Loucy (cell line): ENCODE data around the gene GPR39.

Experiments
- H2AFZ ChIP-seq: fragments of 200-600 bp; sonication (generic); 2 replicates; pipeline ENCODE4 v1.6.0; 2016; ENCODE audit warnings: antibody characterized with exemption, mild to moderate bottlenecking, low read length, moderate library complexity
- H3F3A ChIP-seq: fragments of 200-600 bp; 2 replicates; pipeline ENCODE4 v1.6.0; 2016; ENCODE audit warnings: antibody characterized with exemption, low read depth, mild to moderate bottlenecking
- H3K27me3 ChIP-seq: fragments of 200-600 bp; sonication (generic); 2 replicates; pipeline ENCODE4 v1.6.1; 2014; ENCODE audit warnings: low read length, mild to moderate bottlenecking; ENCODE audit not compliant: insufficient read depth, poor library complexity, severe bottlenecking
- H3K36me3 ChIP-seq: fragments of 200-600 bp; sonication (generic); 2 replicates; pipeline ENCODE4 v1.6.1; 2016; ENCODE audit warnings: low read length; ENCODE audit not compliant: insufficient read depth
- H3K4me1 ChIP-seq: fragments of 200-600 bp; sonication (generic); 2 replicates; pipeline ENCODE4 v1.5.1; 2014; ENCODE audit warnings: low read length, mild to moderate bottlenecking; ENCODE audit not compliant: insufficient read depth, poor library complexity, severe bottlenecking
- H3K4me2 ChIP-seq: fragments of 200-600 bp; sonication (generic); 2 replicates; pipeline ENCODE4 v1.6.0; 2014; ENCODE audit warnings: antibody characterized with exemption, low read length, low read depth, mild to moderate bottlenecking; ENCODE audit not compliant: poor library complexity, severe bottlenecking
- H3K4me3 ChIP-seq: fragments of 200-600 bp; sonication (generic); 2 replicates; pipeline ENCODE4 v1.5.1; 2014; ENCODE audit warnings: low read length, mild to moderate bottlenecking, mixed read lengths; ENCODE audit not compliant: poor library complexity, severe bottlenecking
- H3K79me2 ChIP-seq: fragments of 200-600 bp; sonication (generic); 2 replicates; pipeline ENCODE4 v1.6.1; 2014; ENCODE audit warnings: low read length; ENCODE audit not compliant: insufficient read depth
- H3K9ac ChIP-seq: fragments of 200-600 bp; sonication (generic); 2 replicates; pipeline ENCODE4 v1.6.0; 2014; ENCODE audit warnings: mild to moderate bottlenecking, low read depth, low read length, moderate library complexity; ENCODE audit not compliant: poor library complexity, severe bottlenecking
- H3K9me2 ChIP-seq: fragments of 200-600 bp; sonication (generic); replicated peaks from 2 replicates; pipeline ENCODE4 v1.6.1; 2016; ENCODE audit warnings: low read depth, low read length, mixed read lengths
- H3K9me3 ChIP-seq: fragments of 200-600 bp; sonication (generic); 2 replicates; pipeline ENCODE4 v1.6.1; 2014; ENCODE audit warnings: mild to moderate bottlenecking, antibody characterized with exemption, low read length, low read depth; ENCODE audit not compliant: insufficient read depth
- H4K20me1 ChIP-seq: fragments of 200-600 bp; sonication (generic); 2 replicates; pipeline ENCODE4 v1.6.0; 2014; ENCODE audit warnings: antibody characterized with exemption, low read length, mild to moderate bottlenecking; ENCODE audit not compliant: insufficient read depth, poor library complexity, severe bottlenecking
- EZH2phosphoT487 ChIP-seq: fragments of 200-600 bp; IDR thresholded peaks from 2 replicates; pipeline ENCODE4 v1.6.1; 2018; ENCODE audit warnings: antibody characterized with exemption, mild to moderate bottlenecking, moderate library complexity, borderline replicate concordance
- TF ChIP-seq, protein P1 (sequence below): fragments of 200-600 bp; sonication (generic); conservative IDR thresholded peaks from 2 replicates; pipeline ENCODE4 v1.5.1; 2014; ENCODE audit warnings: mild to moderate bottlenecking, antibody characterized with exemption, low read length

GPR39 gene

DNA sequence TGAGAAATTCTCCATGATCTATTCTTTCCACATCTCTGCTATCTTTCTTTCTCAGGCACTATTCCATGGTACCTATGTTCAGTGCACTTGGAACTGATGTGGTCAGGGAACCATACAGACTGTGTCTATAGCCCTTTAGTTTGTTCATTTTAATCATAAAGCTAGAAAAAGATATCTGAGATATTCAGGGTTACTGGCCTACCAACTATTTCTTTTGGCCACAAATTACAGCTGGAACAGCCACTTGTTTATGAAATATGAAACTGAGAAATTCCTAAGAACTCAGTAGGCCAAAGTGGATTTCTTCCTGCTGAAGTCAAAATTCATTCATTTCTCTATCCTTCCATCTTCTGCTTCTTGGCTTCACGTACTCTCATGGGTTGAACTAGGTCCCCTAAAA, 276.2 kb downstream of the GPR39 start:
- H3K9me3 ChIP-seq, result no peaks in the 10 kb centered on the region

More for the DNA sequence above, 276.2 kb downstream of the GPR39 start:
- no peak overlapping the region for H2AFZ ChIP-seq
- H3K9ac ChIP-seq, result no peak overlapping the region
- H3K27me3 ChIP-seq, result no peaks in the 10 kb centered on the region
- TF ChIP-seq EZH2phosphoT487, result no peak
- TF ChIP-seq, protein P1, sequence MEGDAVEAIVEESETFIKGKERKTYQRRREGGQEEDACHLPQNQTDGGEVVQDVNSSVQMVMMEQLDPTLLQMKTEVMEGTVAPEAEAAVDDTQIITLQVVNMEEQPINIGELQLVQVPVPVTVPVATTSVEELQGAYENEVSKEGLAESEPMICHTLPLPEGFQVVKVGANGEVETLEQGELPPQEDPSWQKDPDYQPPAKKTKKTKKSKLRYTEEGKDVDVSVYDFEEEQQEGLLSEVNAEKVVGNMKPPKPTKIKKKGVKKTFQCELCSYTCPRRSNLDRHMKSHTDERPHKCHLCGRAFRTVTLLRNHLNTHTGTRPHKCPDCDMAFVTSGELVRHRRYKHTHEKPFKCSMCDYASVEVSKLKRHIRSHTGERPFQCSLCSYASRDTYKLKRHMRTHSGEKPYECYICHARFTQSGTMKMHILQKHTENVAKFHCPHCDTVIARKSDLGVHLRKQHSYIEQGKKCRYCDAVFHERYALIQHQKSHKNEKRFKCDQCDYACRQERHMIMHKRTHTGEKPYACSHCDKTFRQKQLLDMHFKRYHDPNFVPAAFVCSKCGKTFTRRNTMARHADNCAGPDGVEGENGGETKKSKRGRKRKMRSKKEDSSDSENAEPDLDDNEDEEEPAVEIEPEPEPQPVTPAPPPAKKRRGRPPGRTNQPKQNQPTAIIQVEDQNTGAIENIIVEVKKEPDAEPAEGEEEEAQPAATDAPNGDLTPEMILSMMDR, result no peak
- no peaks in the 10 kb centered on the region for H4K20me1 ChIP-seq
- H3K4me3 ChIP-seq, result no peak overlapping the region
- no peak overlapping the region for H3K4me2 ChIP-seq
- no peaks in the 10 kb centered on the region for H3K79me2 ChIP-seq
- no peaks in the 10 kb centered on the region for H3F3A ChIP-seq
- no peaks in the 10 kb centered on the region; the same call in 1 of the 2 replicates for H3K9me2 ChIP-seq
- no peaks in the 10 kb centered on the region for H3K4me1 ChIP-seq
- H3K36me3 ChIP-seq, result no peaks in the 10 kb centered on the region
